Measurements from ENCODE around the gene TNS4.
A peak's percentile ranks its signal among the peaks of the same experiment; 100 is the strongest.
"Not testable (repeated sequence)": the region's sequence is repeated elsewhere in the genome, so short reads cannot be mapped to it uniquely, and the experiment has no call there.

The TNS4 gene

DNA sequence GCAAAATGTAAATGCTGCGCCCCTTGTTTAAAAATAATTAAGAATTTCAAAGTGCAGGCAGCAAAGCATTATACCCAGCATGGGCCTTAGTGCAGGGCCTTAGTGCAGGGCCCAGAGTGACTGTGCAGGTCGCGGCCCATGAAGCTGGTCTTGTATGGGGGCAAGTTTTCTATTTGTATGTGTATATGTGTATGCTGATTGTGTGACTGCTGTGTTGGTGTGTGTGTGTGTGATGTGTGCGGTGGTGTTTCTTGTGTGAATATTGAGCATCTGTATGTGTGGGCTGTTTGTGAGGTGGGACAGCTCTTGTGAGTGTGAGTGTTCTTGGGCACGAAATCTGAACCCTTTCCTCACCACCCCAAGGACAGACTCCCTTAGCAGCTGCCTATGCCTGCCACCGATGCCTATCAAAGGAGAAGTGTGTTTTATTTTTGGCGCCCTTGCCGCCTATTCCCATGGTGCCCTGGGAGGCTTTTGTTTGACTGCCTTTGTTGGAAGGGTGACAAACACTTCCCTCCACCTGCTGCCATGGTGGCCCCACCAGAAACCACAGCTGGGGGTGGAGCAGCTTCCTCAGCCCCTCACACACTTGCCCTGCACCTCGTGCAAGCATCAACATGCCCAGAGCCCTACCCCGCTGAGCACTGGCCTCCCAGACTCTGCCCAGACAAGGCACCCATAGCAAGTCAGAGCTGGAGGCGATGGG lies 45.8 kb upstream of the TNS4 start:
- ChIA-PET CTCF (interaction anchor here (1.2 to 24.3 kb wide), 7 partner anchors 9 to 201 kb away, joined by 3 to 356 read pairs (median 11); no protein-coding TSS in a partner anchor), POLR2A (interaction anchor here (1.3 to 1.5 kb wide), 3 partner anchors 10 to 13 kb away, joined by 3 to 4 read pairs (median 3); no protein-coding TSS in a partner anchor)
- DNase-seq (ENCODE audit: extremely low spot score): no peak
- TF ChIP-seq, protein P1, sequence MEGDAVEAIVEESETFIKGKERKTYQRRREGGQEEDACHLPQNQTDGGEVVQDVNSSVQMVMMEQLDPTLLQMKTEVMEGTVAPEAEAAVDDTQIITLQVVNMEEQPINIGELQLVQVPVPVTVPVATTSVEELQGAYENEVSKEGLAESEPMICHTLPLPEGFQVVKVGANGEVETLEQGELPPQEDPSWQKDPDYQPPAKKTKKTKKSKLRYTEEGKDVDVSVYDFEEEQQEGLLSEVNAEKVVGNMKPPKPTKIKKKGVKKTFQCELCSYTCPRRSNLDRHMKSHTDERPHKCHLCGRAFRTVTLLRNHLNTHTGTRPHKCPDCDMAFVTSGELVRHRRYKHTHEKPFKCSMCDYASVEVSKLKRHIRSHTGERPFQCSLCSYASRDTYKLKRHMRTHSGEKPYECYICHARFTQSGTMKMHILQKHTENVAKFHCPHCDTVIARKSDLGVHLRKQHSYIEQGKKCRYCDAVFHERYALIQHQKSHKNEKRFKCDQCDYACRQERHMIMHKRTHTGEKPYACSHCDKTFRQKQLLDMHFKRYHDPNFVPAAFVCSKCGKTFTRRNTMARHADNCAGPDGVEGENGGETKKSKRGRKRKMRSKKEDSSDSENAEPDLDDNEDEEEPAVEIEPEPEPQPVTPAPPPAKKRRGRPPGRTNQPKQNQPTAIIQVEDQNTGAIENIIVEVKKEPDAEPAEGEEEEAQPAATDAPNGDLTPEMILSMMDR (IDR thresholded peaks at IDR 0.05; ENCODE audit: control extremely low read depth, extremely low read depth, low read depth, missing control alignments): no peak

DNA sequence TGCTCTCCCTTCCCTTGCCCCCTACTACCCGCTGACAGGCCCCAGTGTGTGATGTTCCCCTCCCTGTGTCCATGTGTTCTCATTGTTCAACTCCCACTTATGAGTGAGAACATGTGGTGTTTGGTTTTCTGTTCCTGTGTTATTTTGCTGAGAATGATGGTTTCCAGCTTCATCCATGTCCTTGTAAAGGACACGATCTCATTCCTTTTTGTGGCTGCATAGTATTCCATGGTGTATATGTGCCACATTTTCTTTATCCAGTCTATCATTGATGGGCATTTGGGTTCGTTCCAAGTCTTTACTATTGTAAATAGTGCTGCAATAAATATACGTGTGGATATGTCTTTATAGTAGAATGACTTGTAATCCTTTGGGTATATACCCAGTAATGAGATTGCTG lies 45.1 kb upstream of the TNS4 start:
- DNase-seq (ENCODE audit: extremely low spot score); POLR2A ChIA-PET: not testable (repeated sequence)
- CTCF ChIA-PET: interaction anchor here (3.1 to 24.3 kb wide), 2 partner anchors 9 to 11 kb away, joined by 11 to 356 read pairs; no protein-coding TSS in a partner anchor

DNA sequence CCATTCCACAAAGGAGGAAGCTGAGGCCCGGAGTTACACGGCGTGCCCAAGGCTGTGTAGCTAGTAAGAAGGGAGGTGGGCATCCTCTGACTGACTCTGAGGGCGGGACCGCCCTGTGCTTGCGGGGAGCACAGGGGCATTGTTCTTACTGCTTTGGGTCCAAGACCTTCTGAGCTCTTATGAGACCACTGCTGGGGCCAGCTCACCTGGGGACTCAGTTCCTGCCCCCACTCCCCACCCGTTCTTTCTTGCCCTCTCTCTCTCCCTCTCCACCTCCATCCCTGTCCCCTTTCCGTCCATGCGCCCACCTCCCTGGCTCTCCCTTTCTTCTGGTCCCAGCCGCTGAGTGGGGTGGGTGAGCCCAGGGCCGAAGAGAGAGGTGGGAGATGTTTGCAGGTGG lies 44.2 kb upstream of the TNS4 start:
- ChIA-PET POLR2A (interaction anchor here (1.3 kb wide), 1 partner anchor 102 kb away, joined by 3 read pairs; the partner anchor contains the start of gene SMARCE1), CTCF (interaction anchor here (16.5 to 24.3 kb wide), 2 partner anchors 8 kb away, joined by 356 read pairs; partner anchors contain the start of gene CCR7)
- TF ChIP-seq, protein P1 (IDR thresholded peaks at IDR 0.05; ENCODE audit: control extremely low read depth, extremely low read depth, low read depth, missing control alignments): no peak
- DNase-seq (ENCODE audit: extremely low spot score): no peak

DNA sequence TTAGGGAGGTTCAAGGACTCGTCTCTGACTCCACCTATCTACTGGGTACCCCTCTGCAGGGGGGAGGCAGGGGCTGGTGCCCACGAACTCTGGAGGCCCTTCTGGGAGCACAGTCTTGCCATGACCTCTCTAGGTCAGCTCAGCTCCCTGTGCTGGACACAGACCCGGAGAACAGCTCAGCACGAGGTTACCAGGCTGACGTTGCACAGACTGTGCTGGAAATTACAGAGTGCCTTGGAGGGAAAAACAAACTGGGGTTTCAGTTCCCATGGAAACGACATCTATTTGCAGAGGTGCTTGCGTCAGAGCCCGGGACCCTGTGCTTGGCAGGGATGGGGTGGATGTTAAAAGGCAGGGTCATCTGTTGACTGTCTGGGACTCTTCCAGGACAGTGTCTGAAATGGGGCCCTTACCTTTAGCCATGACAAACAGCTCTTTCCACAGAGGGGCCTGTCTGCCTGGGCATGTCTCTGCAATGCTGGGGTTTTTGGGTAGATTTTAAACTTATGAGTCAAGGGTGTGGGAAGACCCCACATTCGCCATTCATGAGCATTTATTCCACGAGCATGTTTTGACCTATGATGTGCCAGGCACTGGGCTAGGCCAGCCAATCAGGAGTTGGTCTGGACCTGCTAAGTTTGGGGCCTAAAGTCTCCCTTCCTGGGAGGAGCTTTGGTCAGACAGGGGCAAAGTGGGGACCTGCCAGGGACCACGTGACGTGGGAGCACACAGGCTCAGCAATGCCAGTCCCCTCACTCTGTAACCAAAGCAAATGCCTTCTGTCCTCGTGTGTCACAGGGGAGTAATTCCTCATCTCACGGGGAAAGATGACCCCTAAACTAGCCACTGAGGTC lies 41.4 kb upstream of the TNS4 start:
- DNase-seq (ENCODE audit: extremely low spot score): peak; percentile 71
- POLR2A ChIA-PET: interaction anchor here (0.6 to 1.6 kb wide), 5 partner anchors 11 to 317 kb away, joined by 3 to 5 read pairs (median 4); no protein-coding TSS in a partner anchor
- CTCF ChIA-PET: interaction anchor here (1.0 to 24.3 kb wide), 4 partner anchors 5 to 1120 kb away, joined by 4 to 356 read pairs (median 180); partner anchors contain the start of gene CCR7
- TF ChIP-seq, protein P1 (IDR thresholded peaks at IDR 0.05; ENCODE audit: control extremely low read depth, extremely low read depth, low read depth, missing control alignments): no peak

DNA sequence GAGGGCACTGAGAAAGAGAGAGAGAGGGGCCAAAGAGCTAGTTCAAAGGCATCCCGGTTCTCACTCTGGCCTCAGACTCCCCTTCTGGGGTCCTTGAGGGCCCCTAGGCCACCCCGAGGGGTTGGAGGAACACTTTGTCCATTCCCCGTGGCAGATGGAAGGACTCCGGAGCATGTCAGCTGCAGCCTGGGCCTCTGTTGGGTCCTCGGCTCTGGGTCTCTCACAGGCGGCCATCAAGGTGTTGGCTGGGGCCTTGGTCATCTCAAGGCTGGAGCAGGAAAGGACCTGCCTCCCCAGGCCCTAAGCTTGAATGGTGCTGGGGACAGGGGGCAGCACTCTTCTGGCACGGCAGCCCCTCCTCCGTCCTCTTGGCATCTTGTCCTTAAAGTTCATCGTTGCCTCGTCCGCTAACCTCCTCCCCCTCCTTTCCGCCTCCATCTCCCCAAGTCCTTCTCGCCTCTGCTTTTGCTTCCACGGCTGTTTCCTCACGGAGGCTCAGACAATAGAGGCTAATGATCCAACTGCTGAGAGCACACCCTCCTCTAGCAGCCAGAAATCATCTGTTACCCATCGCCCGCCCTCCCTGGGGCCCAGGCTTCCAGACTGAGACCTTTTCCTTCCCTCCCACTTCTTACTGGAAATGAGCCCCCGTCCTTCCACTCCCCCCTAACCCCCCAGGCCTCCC lies 40.6 kb upstream of the TNS4 start:
- ChIA-PET CTCF (interaction anchor here (1.1 to 24.3 kb wide), 4 partner anchors 4 to 183 kb away, joined by 4 to 356 read pairs (median 184); partner anchors contain the start of gene CCR7), POLR2A (interaction anchor here (0.8 to 1.2 kb wide), 2 partner anchors 11 to 20 kb away, joined by 4 read pairs; no protein-coding TSS in a partner anchor)
- TF ChIP-seq, protein P1 (IDR thresholded peaks at IDR 0.05; ENCODE audit: control extremely low read depth, extremely low read depth, low read depth, missing control alignments): no peak
- no peak for DNase-seq (ENCODE audit: extremely low spot score)

DNA sequence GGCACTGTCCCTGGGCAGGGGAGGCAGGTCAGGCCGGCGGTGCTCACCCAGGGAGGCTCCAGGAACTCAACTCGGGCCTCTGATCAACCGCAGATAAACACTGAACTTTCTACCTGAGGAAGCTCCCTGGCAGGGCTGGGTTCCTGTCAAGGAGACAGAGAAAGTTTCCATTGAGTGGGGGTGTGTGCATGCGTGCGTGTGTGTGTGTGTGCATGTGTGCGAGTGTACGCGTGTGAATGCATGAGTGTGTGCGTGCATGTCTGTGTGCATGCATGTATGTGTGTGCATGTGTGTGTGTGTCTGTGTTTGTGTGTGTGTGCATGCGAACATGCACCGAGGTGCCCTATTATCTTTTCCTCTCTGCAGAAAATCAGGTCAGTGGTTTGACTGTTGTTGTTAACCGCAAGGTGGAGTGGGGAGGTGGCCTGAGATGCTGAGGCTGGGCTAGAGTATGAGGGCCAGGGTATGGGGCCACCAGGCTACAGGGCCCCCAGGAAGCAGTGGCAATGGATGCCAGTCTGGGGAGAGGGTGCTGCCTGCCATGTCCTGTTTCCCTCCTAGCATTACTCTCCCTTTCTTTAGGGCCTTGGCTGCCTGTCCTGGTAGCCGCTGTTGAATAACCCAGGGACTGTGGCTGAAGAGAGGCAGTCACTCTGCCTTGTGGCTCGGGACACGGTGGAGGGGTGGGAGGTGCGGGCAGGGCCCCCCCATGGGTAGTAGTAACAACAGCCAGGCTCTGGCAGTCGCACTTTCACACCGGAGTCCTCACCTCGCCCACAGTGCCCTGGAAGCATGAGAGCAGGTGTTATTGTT lies 39.8 kb upstream of the TNS4 start:
- ChIA-PET POLR2A (no interaction called here), CTCF (interaction anchor here (0.8 to 24.3 kb wide), 4 partner anchors 3 to 74 kb away, joined by 5 to 356 read pairs (median 184); partner anchors contain the start of gene CCR7)
- DNase-seq (ENCODE audit: extremely low spot score): no peak
- TF ChIP-seq, protein P1 (IDR thresholded peaks at IDR 0.05; ENCODE audit: control extremely low read depth, extremely low read depth, low read depth, missing control alignments): no peak
